Vagina (tissue), 2 donors: ENCODE results near the gene RPH3AL. TPM values are rescaled to one million over a fixed set of nuclear protein-coding genes. Genes with fewer than 3 reads are reported as not detected.

Experiments used
- DNase-seq, 2 donors: peaks; one replicate each; pipeline ENCODE4 v3.0.0-alpha.2; 2017; ENCODE audit errors: extremely low spot score in 2 of 2
- H3K27ac ChIP-seq: fragments of 200-600 bp; sonication (generic); one replicate; pipeline ENCODE4 v1.5.1; 2019
- H3K27me3 ChIP-seq: fragments of 200-600 bp; sonication (generic); one replicate; pipeline ENCODE4 v1.5.1; 2019
- H3K36me3 ChIP-seq, 2 donors: fragments of 200-600 bp; sonication (generic); one replicate each; pipeline ENCODE4 v1.5.1; 2017 to 2019
- H3K4me1 ChIP-seq: fragments of 200-600 bp; sonication (generic); one replicate; pipeline ENCODE4 v1.5.1; 2019
- H3K4me3 ChIP-seq, 2 donors: fragments of 200-600 bp; sonication (generic); 1 replicate in 1 of 2; 2 replicates in 1 of 2; pipeline ENCODE4 v1.5.1; 2016 to 2019
- H3K9me3 ChIP-seq: fragments of 200-600 bp; sonication (generic); one replicate; pipeline ENCODE4 v1.5.1; 2019
- POLR2A ChIP-seq, 2 donors: fragments of 450-650 bp; IDR thresholded peaks; one replicate each; pipeline ENCODE4 v1.6.1; 2017; ENCODE audit warnings: antibody characterized with exemption in 2 of 2, mild to moderate bottlenecking in 2 of 2, moderate library complexity in 2 of 2
- POLR2AphosphoS5 ChIP-seq, 2 donors: sonication (generic); formaldehyde crosslinking; IDR thresholded peaks; one replicate each; pipeline ENCODE4 v1.9.0; 2017; ENCODE audit warnings: antibody characterized with exemption in 2 of 2, mild to moderate bottlenecking in 2 of 2, low read depth in 1 of 2; ENCODE audit not compliant: insufficient read depth in 1 of 2
- intact Hi-C: fragments of 100-400 bp; cut with DNase I; formaldehyde crosslinking; loops from one replicate; pipeline ENCODE4 v1.15.1; 2023
- total RNA-seq: library from RNA; depleted of rRNA; stranded (reverse); fragments of >200 nt; gene quantifications from one replicate; pipeline ENCODE4 v1.2.3, GENCODE V29; 2016
- TF ChIP-seq, protein P1 (sequence below), 3 experiments: fragments of 450-650 bp in 2 of 3; fragments of 200-600 bp in 1 of 3; sonication (generic) in 1 of 3; IDR thresholded peaks; one replicate each; pipeline ENCODE4 v1.5.1; 2017 to 2019; ENCODE audit warnings: antibody characterized with exemption in 3 of 3, mild to moderate bottlenecking in 2 of 3, moderate library complexity in 2 of 3

The RPH3AL gene
- total RNA-seq, 1 donor from 2014 or later = 43.5 TPM

DNA sequence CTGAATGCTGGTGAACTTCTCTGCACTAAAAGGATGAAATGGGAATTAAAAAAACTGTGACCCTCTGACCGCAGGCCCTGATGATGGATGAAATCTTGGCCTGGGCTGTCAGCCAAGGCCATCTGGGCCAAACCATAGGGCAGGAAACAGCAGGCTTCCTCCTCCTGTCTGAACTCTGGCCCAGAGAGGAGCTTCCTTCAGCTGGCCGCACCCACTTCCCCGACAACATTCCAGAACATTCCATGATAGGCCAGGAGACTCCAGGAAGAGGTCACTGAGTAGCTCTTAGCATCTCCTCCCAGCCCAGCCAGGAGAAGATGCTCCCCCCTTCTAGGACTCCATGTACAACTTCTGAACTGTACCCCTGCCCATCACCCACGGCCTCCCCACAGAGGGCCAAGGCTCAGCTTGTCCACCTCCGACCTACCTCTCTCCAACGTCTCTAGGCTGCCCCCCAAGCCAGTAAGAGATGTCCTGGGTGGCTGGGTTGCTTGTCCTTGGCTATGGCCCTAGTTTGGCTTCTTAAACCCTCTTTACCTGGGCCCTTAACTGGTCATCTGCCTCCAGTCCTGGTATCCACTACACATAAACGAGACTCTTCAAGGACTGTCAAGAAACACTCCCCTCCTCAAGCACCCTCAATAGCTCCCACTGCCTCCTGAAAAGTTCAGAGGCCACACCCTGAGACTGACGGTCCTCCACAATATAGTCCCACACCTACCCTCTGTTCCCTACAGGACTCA is 1.7 kb downstream of the RPH3AL start:
- Histone ChIP-seq H3K4me3 (no peak overlapping the region), H3K27me3 (no peaks in the 10 kb centered on the region), H3K27ac (peak overlapping the region; percentile 69), H3K36me3 (no peaks in the 10 kb centered on the region), H3K9me3 (no peaks in the 10 kb centered on the region), H3K4me1 (peaks cover 43% of the 10 kb centered on the region)
- DNase-seq = no peak
- intact Hi-C loops = no loop called here
- TF ChIP-seq POLR2AphosphoS5 (IDR thresholded peaks at IDR 0.05; ENCODE audit: insufficient read depth in 1 of 2, low read depth in 1 of 2) (peak; percentile 76 to 92), POLR2A (IDR thresholded peaks at IDR 0.05) (no peak)

DNA sequence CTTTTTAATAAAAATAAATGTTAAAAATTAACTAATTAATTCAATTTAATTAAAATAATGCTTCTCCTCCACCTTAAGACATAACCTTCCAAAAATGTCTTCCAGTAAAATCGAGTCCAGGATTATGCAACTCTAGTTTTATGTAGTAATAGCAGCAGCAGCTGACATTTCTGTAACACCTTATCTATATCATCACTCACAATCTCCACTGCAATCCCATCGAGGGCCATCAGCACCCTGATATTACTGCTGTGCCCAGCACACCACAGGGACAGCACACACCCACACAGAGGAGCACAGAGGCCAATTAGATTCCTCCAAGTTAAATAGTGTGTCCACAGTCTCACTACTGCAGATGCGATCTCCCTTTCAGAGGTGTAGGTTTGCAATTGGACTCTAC is 2.9 kb downstream of the RPH3AL start:
- H3K9me3 ChIP-seq = no peaks in the 10 kb centered on the region
- DNase-seq = no peak
- H3K27ac ChIP-seq = peak overlapping the region; percentile 69
- intact Hi-C loops = no loop called here
- H3K4me3 ChIP-seq = no peak overlapping the region
- TF ChIP-seq POLR2A (IDR thresholded peaks at IDR 0.05) = no peak
- TF ChIP-seq POLR2AphosphoS5 (IDR thresholded peaks at IDR 0.05; ENCODE audit: insufficient read depth in 1 of 2, low read depth in 1 of 2) = no peak
- H3K36me3 ChIP-seq = no peaks in the 10 kb centered on the region
- H3K4me1 ChIP-seq = peaks cover 43% of the 10 kb centered on the region
- no peaks in the 10 kb centered on the region for H3K27me3 ChIP-seq

DNA sequence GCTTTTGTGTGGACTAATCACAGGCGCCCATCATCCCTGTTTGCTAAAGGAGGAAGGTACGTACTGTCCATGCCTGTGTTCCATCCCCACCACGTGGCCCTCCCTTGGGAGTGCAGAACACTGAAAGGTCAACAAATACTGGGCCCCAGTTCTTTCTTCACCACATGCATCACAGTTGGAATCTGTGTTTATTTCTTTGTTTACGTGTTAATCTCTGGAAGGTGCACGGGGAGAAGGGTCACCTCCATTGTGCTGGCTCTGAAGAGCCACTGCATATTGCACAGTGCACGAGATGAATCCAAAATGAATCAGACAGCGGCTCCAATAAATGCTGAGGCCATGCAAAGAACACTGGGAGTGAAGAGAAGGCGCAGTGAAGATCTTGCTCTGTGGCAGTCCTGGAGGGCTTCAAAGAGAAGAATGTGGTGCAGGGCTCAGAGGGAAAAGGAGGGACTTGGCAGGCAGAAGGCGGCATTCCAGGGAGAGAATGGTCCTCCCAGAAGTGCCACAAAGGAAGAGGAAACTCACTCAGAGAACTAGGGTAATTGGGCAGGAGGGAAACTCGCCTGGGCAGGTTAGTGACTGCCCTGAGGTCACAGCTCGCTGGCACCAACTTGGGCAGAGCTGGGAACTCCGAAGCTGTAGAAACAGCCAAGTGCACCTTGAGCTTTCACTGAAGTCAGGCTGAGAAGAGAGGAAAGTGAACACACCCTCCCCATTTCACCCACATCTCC is 3.7 kb downstream of the RPH3AL start:
- no peak for TF ChIP-seq POLR2AphosphoS5 (IDR thresholded peaks at IDR 0.05; ENCODE audit: insufficient read depth in 1 of 2, low read depth in 1 of 2)
- no peak for TF ChIP-seq POLR2A (IDR thresholded peaks at IDR 0.05)
- TF ChIP-seq, protein P1, sequence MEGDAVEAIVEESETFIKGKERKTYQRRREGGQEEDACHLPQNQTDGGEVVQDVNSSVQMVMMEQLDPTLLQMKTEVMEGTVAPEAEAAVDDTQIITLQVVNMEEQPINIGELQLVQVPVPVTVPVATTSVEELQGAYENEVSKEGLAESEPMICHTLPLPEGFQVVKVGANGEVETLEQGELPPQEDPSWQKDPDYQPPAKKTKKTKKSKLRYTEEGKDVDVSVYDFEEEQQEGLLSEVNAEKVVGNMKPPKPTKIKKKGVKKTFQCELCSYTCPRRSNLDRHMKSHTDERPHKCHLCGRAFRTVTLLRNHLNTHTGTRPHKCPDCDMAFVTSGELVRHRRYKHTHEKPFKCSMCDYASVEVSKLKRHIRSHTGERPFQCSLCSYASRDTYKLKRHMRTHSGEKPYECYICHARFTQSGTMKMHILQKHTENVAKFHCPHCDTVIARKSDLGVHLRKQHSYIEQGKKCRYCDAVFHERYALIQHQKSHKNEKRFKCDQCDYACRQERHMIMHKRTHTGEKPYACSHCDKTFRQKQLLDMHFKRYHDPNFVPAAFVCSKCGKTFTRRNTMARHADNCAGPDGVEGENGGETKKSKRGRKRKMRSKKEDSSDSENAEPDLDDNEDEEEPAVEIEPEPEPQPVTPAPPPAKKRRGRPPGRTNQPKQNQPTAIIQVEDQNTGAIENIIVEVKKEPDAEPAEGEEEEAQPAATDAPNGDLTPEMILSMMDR (IDR thresholded peaks at IDR 0.05) = no peak
- no peak for DNase-seq
- intact Hi-C loops = no loop called here
- no peaks in the 10 kb centered on the region for H3K27me3 ChIP-seq
- H3K4me1 ChIP-seq = peaks cover 43% of the 10 kb centered on the region
- H3K36me3 ChIP-seq = no peaks in the 10 kb centered on the region
- H3K27ac ChIP-seq = peak overlapping the region; percentile 69
- no peaks in the 10 kb centered on the region for H3K9me3 ChIP-seq
- H3K4me3 ChIP-seq = no peak overlapping the region

- no peak overlapping the region for H3K4me3 ChIP-seq
- no peak for TF ChIP-seq POLR2AphosphoS5 (IDR thresholded peaks at IDR 0.05; ENCODE audit: insufficient read depth in 1 of 2, low read depth in 1 of 2)
- H3K4me1 ChIP-seq = peaks cover 41% of the 10 kb centered on the region
- H3K27me3 ChIP-seq = no peaks in the 10 kb centered on the region
- H3K27ac ChIP-seq = no peak overlapping the region
- no peaks in the 10 kb centered on the region for H3K9me3 ChIP-seq
- H3K36me3 ChIP-seq = no peaks in the 10 kb centered on the region
- DNase-seq = no peak
- intact Hi-C loops = no loop called here
Observed at GRCh38 chr17:348012-348411, 4.6 kb downstream of the RPH3AL start.

DNA sequence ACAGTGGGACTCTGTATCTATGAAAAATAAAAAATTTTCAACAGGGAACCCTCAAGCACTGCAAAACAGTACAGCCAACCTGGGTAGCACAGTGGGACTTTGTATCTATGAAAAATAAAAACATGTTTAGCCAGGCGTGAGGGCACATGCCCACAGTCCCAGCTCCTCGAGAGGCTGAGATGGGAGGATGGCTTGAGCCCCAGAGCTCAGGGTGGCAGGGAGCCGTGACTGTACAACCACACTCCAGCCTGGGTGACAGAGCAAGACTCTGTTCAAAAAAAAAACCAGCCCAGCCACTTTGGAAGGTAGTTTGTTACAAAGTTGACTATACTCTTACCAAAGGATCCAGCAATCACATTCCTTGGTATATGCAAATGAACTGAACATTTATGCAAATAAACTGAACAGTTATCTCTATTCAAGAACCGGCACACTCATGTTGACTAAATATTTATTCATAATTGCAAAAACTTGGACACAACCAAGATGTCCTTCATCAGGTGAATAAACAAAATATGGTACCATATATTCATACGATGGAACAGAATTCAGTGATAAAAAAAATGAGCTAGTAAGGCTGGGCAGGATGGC is 5.2 kb downstream of the RPH3AL start:
- TF ChIP-seq POLR2A (IDR thresholded peaks at IDR 0.05) (no peak), POLR2AphosphoS5 (IDR thresholded peaks at IDR 0.05; ENCODE audit: insufficient read depth in 1 of 2, low read depth in 1 of 2) (no peak)
- TF ChIP-seq, protein P1 (IDR thresholded peaks at IDR 0.05) = no peak
- no peak overlapping the region for H3K4me3 ChIP-seq
- peaks cover 35% of the 10 kb centered on the region for H3K4me1 ChIP-seq
- H3K9me3 ChIP-seq = no peaks in the 10 kb centered on the region
- intact Hi-C loops = no loop called here
- DNase-seq = no peak
- no peaks in the 10 kb centered on the region for H3K27me3 ChIP-seq
- H3K27ac ChIP-seq = no peak overlapping the region
- no peaks in the 10 kb centered on the region for H3K36me3 ChIP-seq

- no peak for TF ChIP-seq POLR2AphosphoS5 (IDR thresholded peaks at IDR 0.05; ENCODE audit: insufficient read depth in 1 of 2, low read depth in 1 of 2)
- TF ChIP-seq, protein P1 (IDR thresholded peaks at IDR 0.05) = no peak
- TF ChIP-seq POLR2A (IDR thresholded peaks at IDR 0.05) = no peak
- intact Hi-C loops = no loop called here
- H3K27ac ChIP-seq = no peak overlapping the region
- DNase-seq = no peak
- H3K27me3 ChIP-seq = no peaks in the 10 kb centered on the region
- H3K9me3 ChIP-seq = no peaks in the 10 kb centered on the region
- no peak overlapping the region for H3K4me3 ChIP-seq
- H3K36me3 ChIP-seq = no peaks in the 10 kb centered on the region
- peaks cover 26% of the 10 kb centered on the region for H3K4me1 ChIP-seq
Observed at GRCh38 chr17:345992-346785, 6.4 kb downstream of the RPH3AL start.
